CD4-positive, CD25-positive, alpha-beta regulatory T cell (primary cell): ENCODE data around the gene PLBD1. TPM values are rescaled to one million over a fixed set of nuclear protein-coding genes. Genes with fewer than 3 reads are reported as not detected.

Experiments used
- ATAC-seq, 2 donors: fragments of 150-1000 bp; cut with Tn5 transposase; one replicate each; pipeline ENCODE4 v1.10.0; 2021; ENCODE audit warnings: low read depth in 2 of 2, moderate number of reproducible peaks in 2 of 2, moderate library complexity in 1 of 2
- DNase-seq, 3 donors: peaks; one replicate each; pipeline versions ENCODE4 v3.0.0 to v3.0.0-alpha.2; 2012 to 2022; ENCODE audit warnings: mixed read lengths in 1 of 3
- H3K27ac ChIP-seq: one replicate; pipeline ENCODE4 v1.7.0; 2013; ENCODE audit warnings: mild to moderate bottlenecking, low read length; ENCODE audit not compliant: insufficient read depth, poor library complexity, severe bottlenecking
- H3K27me3 ChIP-seq: one replicate; pipeline ENCODE4 v1.7.0; 2013; ENCODE audit warnings: low read length; ENCODE audit not compliant: control insufficient read depth, insufficient read depth
- H3K36me3 ChIP-seq: one replicate; pipeline ENCODE4 v1.7.0; 2013; ENCODE audit warnings: mild to moderate bottlenecking, low read length, moderate library complexity; ENCODE audit not compliant: control insufficient read depth, insufficient read depth
- H3K4me1 ChIP-seq: 2 replicates; pipeline ENCODE4 v1.7.0; 2013; ENCODE audit warnings: mild to moderate bottlenecking, low read length; ENCODE audit not compliant: insufficient read depth, control insufficient read depth, poor library complexity, severe bottlenecking
- H3K4me3 ChIP-seq: one replicate; pipeline ENCODE4 v1.7.0; 2013; ENCODE audit warnings: low read depth, mild to moderate bottlenecking, low read length, moderate library complexity
- H3K9me3 ChIP-seq, 2 experiments: 1 replicate in 1 of 2; 2 replicates in 1 of 2; pipeline ENCODE4 v1.7.0; 2013; ENCODE audit warnings: low read length in 2 of 2, mild to moderate bottlenecking in 1 of 2, moderate library complexity in 1 of 2; ENCODE audit not compliant: control insufficient read depth in 2 of 2
- H3K27ac Mint-ChIP-seq, 3 donors: one replicate each; pipeline ENCODE4 v1.8.0; 2020 to 2022; ENCODE audit warnings: mild to moderate bottlenecking in 3 of 3, mixed read lengths in 3 of 3, moderate library complexity in 2 of 3
- H3K27me3 Mint-ChIP-seq: one replicate; pipeline ENCODE4 v1.8.0; 2022; ENCODE audit warnings: mild to moderate bottlenecking, mixed read lengths
- H3K36me3 Mint-ChIP-seq: one replicate; pipeline ENCODE4 v1.8.0; 2020; ENCODE audit warnings: mixed read lengths
- H3K4me1 Mint-ChIP-seq, 4 donors: one replicate each; pipeline ENCODE4 v1.8.0; 2020 to 2022; ENCODE audit warnings: mixed read lengths in 4 of 4, mild to moderate bottlenecking in 1 of 4
- H3K4me3 Mint-ChIP-seq, 4 donors: one replicate each; pipeline ENCODE4 v1.8.0; 2020 to 2022; ENCODE audit warnings: mild to moderate bottlenecking in 4 of 4, mixed read lengths in 4 of 4, moderate library complexity in 3 of 4
- H3K9me3 Mint-ChIP-seq, 7 donors: one replicate each; pipeline ENCODE4 v1.8.0; 2020 to 2022; ENCODE audit warnings: mixed read lengths in 7 of 7, mild to moderate bottlenecking in 3 of 7, moderate library complexity in 2 of 7
- polyA plus RNA-seq, 4 donors: library from polyadenylated mRNA; unstranded; fragments of 300-500 nt; fragmentation: Illumina TruSeq; gene quantifications; one replicate each; pipeline ENCODE4 v1.2.3, GENCODE V29; 2021
- total RNA-seq: library from RNA; stranded (reverse); gene quantifications from one replicate; pipeline ENCODE4 v1.2.3, GENCODE V29; 2022

PLBD1 gene
- total RNA-seq (not detected), polyA plus RNA-seq (1 to 10 TPM in 1 of 4 donors, under 1 TPM in 3; 0.15 to 1.2 (median 0.39) TPM)

GRCh38 chr12:14567351-14568162, at the start of gene PLBD1:
TSS of gene PLBD1 (minus strand) at chr12:14567883. CDS start at chr12:14567696, 187 bp downstream.
- Mint-ChIP-seq H3K27me3 (peaks cover 52% of the 10 kb centered on the region), H3K27ac (peak within 1 kb of the TSS in 1 of 3 donors; percentile 63), H3K4me1 (peaks cover 0 to 8% (median 4%) of the 10 kb centered on the region in 4 donors), H3K36me3 (no peaks in the 10 kb centered on the region), H3K9me3 (peaks cover 0 to 3% (median 0%) of the 10 kb centered on the region in 7 donors), H3K4me3 (peak within 1 kb of the TSS in 1 of 4 donors; percentile 19)
- ATAC-seq = no peak
- no peaks in the 10 kb centered on the region for H3K9me3 ChIP-seq
- H3K27me3 ChIP-seq = peaks cover 7% of the 10 kb centered on the region
- H3K36me3 ChIP-seq = no peaks in the 10 kb centered on the region
- no peak within 1 kb of the TSS for H3K4me3 ChIP-seq
- no peak within 1 kb of the TSS for H3K27ac ChIP-seq
- peaks cover 5% of the 10 kb centered on the region for H3K4me1 ChIP-seq
- DNase-seq = no peak

DNA sequence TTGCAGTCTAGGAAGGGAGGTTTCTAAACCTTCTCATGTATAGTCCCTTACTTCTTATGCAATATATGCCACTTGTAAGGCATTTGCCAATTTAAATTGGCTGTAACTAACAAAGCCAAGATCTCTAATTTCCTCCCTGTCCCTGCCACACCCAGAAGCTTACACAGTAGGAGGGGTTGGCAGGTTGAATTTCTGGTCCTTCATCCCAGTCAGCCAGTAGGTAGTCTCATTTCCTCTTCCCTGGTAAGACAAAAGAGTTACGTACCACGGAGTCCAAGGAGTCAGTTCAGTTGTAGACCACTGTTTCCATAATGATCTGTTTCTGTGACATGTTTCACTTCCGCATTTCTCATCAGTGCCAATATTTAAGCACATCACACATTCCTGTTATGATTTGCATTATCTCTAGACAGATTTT, 47.0 kb upstream of the PLBD1 start:
- H3K27me3 Mint-ChIP-seq = peaks cover 28% of the 10 kb centered on the region

DNA sequence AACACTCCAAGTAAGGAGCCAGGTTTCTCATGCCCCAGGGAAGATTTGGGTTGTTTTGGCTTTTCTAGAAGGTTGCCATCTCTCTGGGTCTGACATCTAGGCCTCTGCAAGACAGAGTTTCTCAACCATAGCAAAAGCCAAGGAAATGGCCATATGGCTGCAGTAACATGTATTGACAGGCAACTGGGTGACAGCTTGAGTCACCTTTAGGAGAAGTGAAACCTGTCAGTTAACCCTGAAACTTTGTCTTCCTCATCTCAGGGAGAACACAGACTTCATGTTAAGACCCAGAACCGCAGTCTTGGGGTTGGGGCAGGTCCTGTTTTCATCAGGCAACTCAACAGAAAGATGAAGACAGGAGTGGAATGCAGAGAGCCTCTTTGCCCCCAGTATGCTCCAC, 46.0 kb upstream of the PLBD1 start:
- Histone ChIP-seq H3K27me3 (no peaks in the 10 kb centered on the region), H3K9me3 (peaks cover 10 to 16% of the 10 kb centered on the region in 2 experiments), H3K36me3 (no peaks in the 10 kb centered on the region), H3K4me1 (no peaks in the 10 kb centered on the region), H3K27ac (no peak overlapping the region), H3K4me3 (no peak overlapping the region)
- Mint-ChIP-seq H3K27me3 (peaks cover 23% of the 10 kb centered on the region), H3K4me3 (no peak overlapping the region), H3K36me3 (no peaks in the 10 kb centered on the region), H3K27ac (no peak overlapping the region), H3K4me1 (no peaks in the 10 kb centered on the region), H3K9me3 (peaks cover 0 to 20% (median 2%) of the 10 kb centered on the region in 7 donors)
- ATAC-seq = peak; percentile 28 to 43
- DNase-seq = no peak

More for the DNA sequence above, 47.0 kb upstream of the PLBD1 start:
- Mint-ChIP-seq H3K4me3 (no peak overlapping the region), H3K36me3 (no peaks in the 10 kb centered on the region), H3K27ac (no peak overlapping the region), H3K9me3 (peaks cover 0 to 14% (median 2%) of the 10 kb centered on the region in 7 donors), H3K4me1 (no peaks in the 10 kb centered on the region)
- no peak for DNase-seq
- H3K36me3 ChIP-seq = no peaks in the 10 kb centered on the region
- H3K9me3 ChIP-seq = peaks cover 10 to 16% of the 10 kb centered on the region in 2 experiments
- no peaks in the 10 kb centered on the region for H3K27me3 ChIP-seq
- no peak overlapping the region for H3K27ac ChIP-seq
- H3K4me3 ChIP-seq = no peak overlapping the region
- H3K4me1 ChIP-seq = no peaks in the 10 kb centered on the region
- ATAC-seq = no peak

DNA sequence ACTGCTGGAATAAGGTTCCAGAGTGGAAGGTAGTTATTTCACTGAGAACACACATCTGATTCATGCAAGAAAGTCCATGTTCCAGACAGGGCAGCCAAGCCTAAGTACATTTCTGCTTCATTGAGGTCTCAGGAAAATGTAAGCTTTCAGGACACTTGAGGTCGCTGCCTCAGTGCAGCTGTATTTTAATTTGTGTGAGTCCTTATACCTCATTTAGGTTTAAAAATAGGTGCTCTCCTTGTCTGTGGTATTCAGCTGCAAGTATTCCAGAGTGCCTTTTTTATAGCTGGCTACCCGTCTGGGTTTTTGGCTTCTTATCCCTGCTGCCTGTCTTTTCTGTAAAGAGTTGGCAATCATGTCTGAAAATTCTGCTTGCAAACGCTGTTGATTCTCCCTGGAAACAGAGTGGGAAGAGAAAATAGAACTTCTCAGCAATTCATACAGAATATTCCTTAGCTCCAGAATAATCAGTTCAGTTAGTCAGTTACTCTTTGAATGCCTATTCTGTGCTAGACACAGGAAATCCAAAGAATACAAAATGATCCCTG, 45.3 kb upstream of the PLBD1 start:
- Histone ChIP-seq H3K27ac (no peak overlapping the region), H3K4me1 (no peaks in the 10 kb centered on the region), H3K4me3 (no peak overlapping the region), H3K9me3 (peaks cover 11 to 16% of the 10 kb centered on the region in 2 experiments), H3K36me3 (no peaks in the 10 kb centered on the region), H3K27me3 (no peaks in the 10 kb centered on the region)
- Mint-ChIP-seq H3K4me1 (no peaks in the 10 kb centered on the region), H3K27ac (no peak overlapping the region), H3K27me3 (peaks cover 23% of the 10 kb centered on the region), H3K9me3 (peaks cover 0 to 27% (median 7%) of the 10 kb centered on the region in 7 donors), H3K4me3 (no peak overlapping the region), H3K36me3 (no peaks in the 10 kb centered on the region)
- no peak for DNase-seq
- ATAC-seq = no peak

GRCh38 chr12:14612250-14612649, 44.6 kb upstream of the PLBD1 start:
- H3K27me3 Mint-ChIP-seq = peaks cover 23% of the 10 kb centered on the region
- H3K27ac Mint-ChIP-seq = no peak overlapping the region
- H3K4me3 Mint-ChIP-seq = no peak overlapping the region

GRCh38 chr12:14611640-14612203, 44.0 kb upstream of the PLBD1 start:
- H3K9me3 ChIP-seq = peaks cover 14 to 19% of the 10 kb centered on the region in 2 experiments
- H3K36me3 ChIP-seq = no peaks in the 10 kb centered on the region
- no peak overlapping the region for H3K4me3 ChIP-seq
- H3K27ac ChIP-seq = no peak overlapping the region
- no peaks in the 10 kb centered on the region for H3K36me3 Mint-ChIP-seq
- peaks cover 23% of the 10 kb centered on the region for H3K27me3 Mint-ChIP-seq
- H3K4me1 ChIP-seq = no peaks in the 10 kb centered on the region
- ATAC-seq = no peak
- no peak overlapping the region for H3K27ac Mint-ChIP-seq
- H3K4me1 Mint-ChIP-seq = no peaks in the 10 kb centered on the region
- H3K4me3 Mint-ChIP-seq = no peak overlapping the region
- H3K27me3 ChIP-seq = no peaks in the 10 kb centered on the region
- H3K9me3 Mint-ChIP-seq = peaks cover 0 to 34% (median 14%) of the 10 kb centered on the region in 7 donors
- DNase-seq = no peak

More at GRCh38 chr12:14612250-14612649, 44.6 kb upstream of the PLBD1 start:
- Mint-ChIP-seq H3K9me3 (peaks cover 0 to 34% (median 11%) of the 10 kb centered on the region in 7 donors), H3K4me1 (no peaks in the 10 kb centered on the region), H3K36me3 (no peaks in the 10 kb centered on the region)
- H3K36me3 ChIP-seq = no peaks in the 10 kb centered on the region
- no peak overlapping the region for H3K4me3 ChIP-seq
- H3K27ac ChIP-seq = no peak overlapping the region
- H3K4me1 ChIP-seq = no peaks in the 10 kb centered on the region
- no peaks in the 10 kb centered on the region for H3K27me3 ChIP-seq
- H3K9me3 ChIP-seq = peaks cover 11 to 16% of the 10 kb centered on the region in 2 experiments
- ATAC-seq = no peak
- no peak for DNase-seq

DNA sequence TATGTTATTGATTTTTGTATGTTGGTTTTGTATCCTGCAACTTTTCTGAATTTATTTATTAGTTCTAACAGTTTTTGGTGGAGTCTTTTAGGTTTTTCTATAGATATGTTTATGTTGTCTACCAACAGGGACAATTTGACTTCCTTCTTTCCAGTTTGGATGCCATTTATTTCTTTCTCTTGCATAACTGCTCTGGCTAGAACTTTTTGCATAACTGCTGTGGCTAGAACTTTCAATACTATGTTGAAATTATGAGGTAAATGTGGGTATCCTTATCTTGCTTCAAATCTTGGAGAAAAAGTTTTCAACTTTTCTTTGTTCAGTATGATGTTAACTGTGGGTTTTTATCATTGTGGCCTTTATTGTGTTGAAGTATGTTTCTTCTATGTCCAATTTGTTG, 39.9 kb upstream of the PLBD1 start:
- H3K9me3 ChIP-seq = peaks cover 36 to 39% of the 10 kb centered on the region in 2 experiments
- H3K36me3 Mint-ChIP-seq = no peaks in the 10 kb centered on the region
- H3K4me1 Mint-ChIP-seq = no peaks in the 10 kb centered on the region
- peaks cover 16% of the 10 kb centered on the region for H3K27me3 Mint-ChIP-seq
- H3K4me3 Mint-ChIP-seq = no peak overlapping the region
- H3K9me3 Mint-ChIP-seq = peaks cover 0 to 52% (median 21%) of the 10 kb centered on the region in 7 donors
- H3K27ac ChIP-seq = no peak overlapping the region
- no peaks in the 10 kb centered on the region for H3K4me1 ChIP-seq
- H3K27me3 ChIP-seq = no peaks in the 10 kb centered on the region
- H3K27ac Mint-ChIP-seq = no peak overlapping the region
- no peak for DNase-seq
- H3K36me3 ChIP-seq = no peaks in the 10 kb centered on the region
- no peak overlapping the region for H3K4me3 ChIP-seq
- ATAC-seq = no peak
